Activated CD8-positive, alpha-beta memory T cell treated with anti-CD3 and anti-CD28 coated beads, Interleukin-2, amount 50 U/mL, for 48 hours (primary cell): ENCODE measurements around the gene ARNT2.
"Not testable (repeated sequence)": the region's sequence is repeated elsewhere in the genome, so short reads cannot be mapped to it uniquely, and the experiment has no call there.

ENCODE experiments used
- DNase-seq: peaks from one replicate; pipeline ENCODE4 v3.0.0-alpha.2; 2020

ARNT2 gene

GRCh38 chr15:80404057-80404760, at the start of gene ARNT2:
TSS of gene ARNT2 (plus strand) at chr15:80404382. CDS start at chr15:80404516, 134 bp downstream.
- DNase-seq, result no peak

- DNase-seq, result no peak
Measured at GRCh38 chr15:80367094-80367493, 37.1 kb upstream of the ARNT2 start.

- no peak for DNase-seq
Measured at GRCh38 chr15:80367661-80368060, 36.5 kb upstream of the ARNT2 start.

- DNase-seq, result no peak
Measured at GRCh38 chr15:80371924-80372323, 32.3 kb upstream of the ARNT2 start.

- no peak for DNase-seq
Measured at GRCh38 chr15:80374441-80374840, 29.7 kb upstream of the ARNT2 start.

- DNase-seq, result no peak
Measured at GRCh38 chr15:80375968-80376891, 28.0 kb upstream of the ARNT2 start.

GRCh38 chr15:80379693-80380092, 24.5 kb upstream of the ARNT2 start:
- no peak for DNase-seq

- no peak for DNase-seq
Measured at GRCh38 chr15:80380154-80380553, 24.0 kb upstream of the ARNT2 start.

GRCh38 chr15:80382285-80382684, 21.9 kb upstream of the ARNT2 start:
- DNase-seq, result no peak

- no peak for DNase-seq
Measured at GRCh38 chr15:80384432-80384831, 19.8 kb upstream of the ARNT2 start.

GRCh38 chr15:80386151-80386550, 18.0 kb upstream of the ARNT2 start:
- DNase-seq, result no peak

GRCh38 chr15:80388326-80388725, 15.9 kb upstream of the ARNT2 start:
- DNase-seq, result no peak

- no peak for DNase-seq
Measured at GRCh38 chr15:80389370-80389769, 14.8 kb upstream of the ARNT2 start.

- not testable (repeated sequence) for DNase-seq
Measured at GRCh38 chr15:80390942-80391341, 13.2 kb upstream of the ARNT2 start.

- no peak for DNase-seq
Measured at GRCh38 chr15:80395616-80396015, 8.6 kb upstream of the ARNT2 start.

- DNase-seq, result no peak
Measured at GRCh38 chr15:80396096-80396495, 8.1 kb upstream of the ARNT2 start.

- no peak for DNase-seq
Measured at GRCh38 chr15:80399508-80399907, 4.7 kb upstream of the ARNT2 start.

- no peak for DNase-seq
Measured at GRCh38 chr15:80401456-80401855, 2.7 kb upstream of the ARNT2 start.

- DNase-seq, result no peak
Measured at GRCh38 chr15:80402339-80402738, 1.8 kb upstream of the ARNT2 start.

GRCh38 chr15:80403712-80404056, 498 bp upstream of the ARNT2 start:
- no peak for DNase-seq

- DNase-seq, result peak; percentile 55
Measured at GRCh38 chr15:80404761-80405553, 775 bp downstream of the ARNT2 start.

- no peak for DNase-seq
Measured at GRCh38 chr15:80405554-80405850, 1.3 kb downstream of the ARNT2 start.

GRCh38 chr15:80405970-80406369, 1.8 kb downstream of the ARNT2 start:
- DNase-seq, result no peak
